NCI-H2029 (cell line): Measurements from ENCODE around the gene RHBDF2.
"Not testable (repeated sequence)": the region's sequence is repeated elsewhere in the genome, so short reads cannot be mapped to it uniquely, and the experiment has no call there.

Source experiments
- DNase-seq: peaks from one replicate; lab custom pipeline; 2025; lab: John Stamatoyannopoulos, UW

The RHBDF2 gene

DNA sequence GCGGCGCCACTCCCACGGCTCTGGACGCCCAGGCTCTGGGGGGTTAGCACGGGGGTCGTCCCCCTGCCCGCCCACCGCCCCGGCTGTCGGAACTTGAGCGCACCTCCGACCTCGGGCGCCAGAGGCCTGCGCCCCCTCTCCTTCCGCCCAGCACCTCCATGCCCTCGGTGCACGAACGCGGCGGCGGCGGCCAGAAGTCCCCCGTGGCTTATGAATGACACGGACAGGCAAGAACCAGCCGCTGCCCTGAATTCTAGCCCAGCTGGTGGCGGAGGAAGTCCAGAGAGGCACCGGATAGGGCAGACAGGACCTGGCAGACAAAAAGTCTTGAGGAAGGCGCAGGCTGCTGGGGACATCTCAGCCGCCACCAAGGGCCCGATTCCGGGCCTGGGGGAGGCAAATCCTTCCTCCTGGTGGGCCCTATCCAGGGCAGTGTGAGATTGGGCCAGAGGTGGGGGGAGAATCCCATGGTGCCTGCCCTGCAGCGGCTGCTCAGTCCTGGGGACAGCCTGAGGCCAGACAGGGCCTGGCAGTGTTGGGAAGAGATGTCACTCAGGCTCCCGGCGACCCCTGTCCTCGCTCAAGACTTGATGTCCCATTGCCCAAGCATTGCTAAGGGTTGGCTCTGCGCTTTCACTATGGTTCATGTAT is 37.2 kb upstream of the RHBDF2 start:
- DNase-seq, result no peak

DNA sequence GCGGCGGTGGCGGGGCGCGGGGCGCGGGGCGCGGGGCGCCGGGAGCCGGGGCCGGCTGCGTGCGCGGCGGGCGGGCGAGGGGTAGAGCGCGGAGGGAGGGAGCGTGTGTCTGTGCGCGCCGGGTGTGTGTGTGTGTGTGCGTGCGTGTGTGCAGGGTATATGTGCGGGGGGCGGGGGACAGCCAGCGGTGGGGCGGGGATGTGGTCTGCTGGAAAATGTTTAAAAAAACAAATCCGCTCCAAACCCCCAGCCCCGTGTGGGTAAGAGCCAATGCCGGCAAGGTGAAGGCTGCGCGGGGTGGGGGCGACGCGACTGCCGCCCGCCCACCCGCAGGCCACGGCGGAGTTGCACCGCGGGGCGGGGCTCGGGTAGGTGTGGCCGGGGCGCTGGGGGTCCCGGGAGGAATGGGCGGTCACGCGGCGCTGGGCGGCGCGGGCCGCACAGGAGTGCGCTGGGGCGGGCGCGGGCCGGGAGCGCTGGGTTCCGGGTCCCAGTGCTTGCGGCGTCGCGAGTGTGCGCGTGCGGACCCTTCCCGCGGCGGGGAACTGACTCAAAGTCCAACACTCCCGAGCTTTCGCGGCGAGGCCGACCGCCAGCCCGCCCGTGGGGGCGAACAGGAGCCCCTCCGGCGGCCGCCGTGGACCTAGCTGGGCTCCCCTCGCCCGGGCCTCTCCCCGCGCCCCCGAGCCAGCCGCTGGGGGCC is 36.5 kb upstream of the RHBDF2 start, which contains the start of gene CYGB:
CYGB (minus strand) TSS at position 132 of the 703 bp plus-strand sequence. CDS start 167 bp downstream, outside the sequence.
- DNase-seq, result no peak

DNA sequence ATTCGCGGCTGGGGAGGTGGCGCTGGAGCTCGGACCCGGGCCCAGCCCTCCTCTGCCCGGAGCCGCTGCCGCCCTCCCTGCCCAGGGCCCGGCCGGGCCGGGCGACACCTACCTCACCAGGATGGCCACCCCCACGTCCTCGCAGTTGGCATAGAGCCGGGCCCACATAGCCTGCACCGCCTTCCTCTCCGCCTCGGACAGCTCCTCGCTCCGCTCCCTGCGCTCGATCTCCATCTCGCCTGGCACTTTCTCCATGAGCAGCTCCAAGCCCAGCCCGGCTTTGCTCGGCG is 36.0 kb upstream of the RHBDF2 start:
- no peak for DNase-seq

DNA sequence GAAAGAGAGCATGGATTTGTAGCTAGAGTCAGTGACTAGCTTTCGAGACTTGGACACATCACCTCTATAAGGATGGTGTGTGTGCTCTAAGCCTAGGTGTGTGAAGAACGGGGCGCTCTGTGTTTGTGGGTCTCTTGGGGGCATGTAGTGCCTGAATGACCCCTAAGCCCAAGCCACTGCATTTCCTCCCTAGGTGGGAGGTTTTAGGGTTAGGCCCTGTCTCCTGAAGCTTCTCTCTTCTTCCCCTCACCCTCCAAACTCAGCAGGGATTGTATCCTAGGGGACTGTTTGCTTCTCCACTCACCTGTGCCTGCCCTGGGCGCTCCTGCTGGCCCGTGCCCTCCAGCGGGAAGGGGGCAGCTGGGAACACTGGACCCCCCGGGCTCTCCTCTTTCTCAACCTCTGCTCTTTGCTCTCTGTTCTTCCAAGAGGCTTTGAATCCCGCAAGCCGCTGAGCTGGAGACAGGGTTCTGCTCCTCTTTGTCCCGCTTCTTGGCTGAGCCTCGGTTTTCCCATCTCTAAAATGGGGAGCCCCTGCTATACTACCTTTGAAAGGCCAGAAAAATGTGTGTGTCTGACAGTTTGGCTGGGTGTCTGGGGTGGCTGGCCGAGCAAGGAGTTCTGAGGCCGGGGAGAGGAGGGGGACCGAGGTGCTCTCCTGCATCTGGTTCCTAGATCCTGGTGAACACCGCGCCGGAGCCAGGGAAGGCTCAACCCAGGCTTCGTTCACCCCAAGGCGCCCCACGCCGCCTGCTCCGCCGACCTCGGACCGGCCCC is 35.5 kb upstream of the RHBDF2 start:
- DNase-seq, result no peak

DNA sequence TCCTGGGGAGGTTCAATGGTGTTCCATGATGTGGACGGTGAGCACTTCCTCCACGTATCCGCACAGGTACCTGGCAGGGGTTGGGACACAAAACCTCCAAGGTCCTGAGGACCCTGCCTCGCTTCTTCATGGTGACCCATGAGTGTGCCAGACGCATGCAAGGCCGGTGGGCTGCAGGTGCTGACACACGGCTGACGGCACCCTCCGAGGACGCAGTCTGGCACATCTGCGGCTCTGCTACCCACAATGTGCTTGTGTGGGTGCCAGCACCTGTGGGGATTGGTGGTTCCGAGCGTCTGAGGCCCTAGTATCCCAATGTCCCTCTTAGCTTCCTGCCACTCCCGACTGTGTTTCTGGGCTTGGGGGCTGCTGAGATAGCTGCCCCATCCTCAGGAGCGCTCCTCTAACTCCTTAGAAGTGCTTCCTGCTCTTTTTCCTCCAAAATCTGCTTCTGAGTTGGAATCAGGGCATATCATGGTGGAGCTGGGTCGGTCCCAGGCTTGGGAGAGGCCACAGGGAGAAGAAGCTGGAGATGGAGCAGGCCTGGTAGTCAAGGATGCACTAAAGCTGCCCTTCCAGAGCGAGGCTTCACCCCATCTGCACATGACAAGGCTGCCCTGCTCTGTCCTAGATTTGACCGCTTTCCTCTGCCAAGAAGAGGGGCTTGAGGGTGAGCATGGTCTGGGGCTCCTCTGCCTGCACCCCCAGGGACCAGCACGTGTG is 34.7 kb upstream of the RHBDF2 start:
- no peak for DNase-seq

DNA sequence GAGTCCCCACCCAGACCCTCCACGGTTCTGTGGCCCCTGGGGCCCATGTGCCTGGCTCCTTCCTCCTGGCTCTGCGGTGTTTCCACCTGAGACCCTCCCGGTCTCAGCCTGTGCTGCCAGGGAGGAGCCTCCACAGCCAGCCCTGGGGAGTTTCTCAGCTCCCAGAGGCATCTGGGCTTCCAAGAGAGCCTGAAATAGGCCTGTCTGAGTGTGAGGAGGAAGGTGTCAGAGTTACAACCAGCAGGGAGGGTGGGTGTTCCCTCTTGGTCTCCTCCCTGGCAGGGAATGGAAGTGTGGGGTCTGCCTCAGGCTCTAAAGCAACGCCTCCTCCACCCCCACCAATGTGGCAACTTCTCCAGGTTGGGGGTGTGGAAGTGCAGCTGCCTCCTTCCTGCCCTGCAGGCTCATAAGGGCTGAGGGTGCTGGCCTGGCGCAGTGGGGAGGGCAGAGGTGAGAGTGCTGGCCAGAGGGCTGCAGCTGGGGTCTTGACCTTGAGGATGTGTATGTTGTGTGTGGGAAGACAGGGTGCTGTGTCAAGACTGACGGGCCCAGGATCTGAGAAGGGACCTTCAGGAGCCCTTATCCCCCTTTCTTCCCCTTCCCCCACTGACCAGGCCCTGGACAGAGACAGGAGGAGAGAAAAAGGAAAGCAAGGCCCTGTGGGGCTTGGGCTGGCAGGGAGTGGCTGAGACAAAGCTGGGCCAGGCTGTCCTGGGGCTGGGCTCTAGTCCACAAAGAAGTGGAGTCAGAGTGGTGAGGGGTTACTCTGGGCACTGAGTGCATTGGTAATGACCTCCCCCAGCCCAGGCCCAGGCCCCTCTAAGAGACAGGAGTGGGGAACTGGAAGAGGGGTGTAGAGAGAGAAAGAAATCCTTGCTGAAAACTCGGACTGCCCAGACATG is 33.9 kb upstream of the RHBDF2 start:
- no peak for DNase-seq

DNA sequence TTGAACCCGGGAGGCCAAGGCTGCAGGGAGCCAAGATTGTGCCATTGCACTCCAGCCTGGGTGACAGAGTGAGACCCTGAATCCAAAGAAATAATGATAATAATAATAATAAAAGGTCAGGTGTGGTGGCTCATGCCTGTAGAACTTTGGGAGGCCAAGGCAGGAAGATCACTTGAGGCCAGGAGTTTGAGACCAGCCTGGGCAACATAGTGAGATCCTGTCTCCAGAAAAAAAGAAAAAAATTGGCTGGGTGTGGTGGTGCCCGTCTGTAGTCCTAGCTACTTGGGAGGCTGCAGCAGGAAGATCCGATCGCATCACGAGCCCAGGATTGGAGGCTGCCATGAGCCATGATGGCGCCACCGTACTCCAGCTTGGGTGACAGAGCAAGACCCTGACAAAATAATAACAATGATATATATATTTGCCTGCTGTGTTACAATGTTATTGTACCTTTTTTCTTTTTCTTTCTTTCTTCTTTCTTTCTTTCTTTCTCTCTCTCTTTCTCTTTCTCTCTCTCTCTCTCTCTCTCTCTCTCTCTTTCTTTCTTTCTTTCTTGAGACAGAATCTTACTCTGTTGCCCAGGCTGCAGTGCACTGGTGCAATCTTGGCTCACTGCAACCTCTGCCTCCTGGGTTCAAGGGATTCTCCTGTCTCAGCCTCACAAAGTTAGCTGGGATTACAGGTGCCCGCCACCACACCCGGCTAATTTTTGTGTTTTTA is 32.6 kb upstream of the RHBDF2 start:
- not testable (repeated sequence) for DNase-seq

DNA sequence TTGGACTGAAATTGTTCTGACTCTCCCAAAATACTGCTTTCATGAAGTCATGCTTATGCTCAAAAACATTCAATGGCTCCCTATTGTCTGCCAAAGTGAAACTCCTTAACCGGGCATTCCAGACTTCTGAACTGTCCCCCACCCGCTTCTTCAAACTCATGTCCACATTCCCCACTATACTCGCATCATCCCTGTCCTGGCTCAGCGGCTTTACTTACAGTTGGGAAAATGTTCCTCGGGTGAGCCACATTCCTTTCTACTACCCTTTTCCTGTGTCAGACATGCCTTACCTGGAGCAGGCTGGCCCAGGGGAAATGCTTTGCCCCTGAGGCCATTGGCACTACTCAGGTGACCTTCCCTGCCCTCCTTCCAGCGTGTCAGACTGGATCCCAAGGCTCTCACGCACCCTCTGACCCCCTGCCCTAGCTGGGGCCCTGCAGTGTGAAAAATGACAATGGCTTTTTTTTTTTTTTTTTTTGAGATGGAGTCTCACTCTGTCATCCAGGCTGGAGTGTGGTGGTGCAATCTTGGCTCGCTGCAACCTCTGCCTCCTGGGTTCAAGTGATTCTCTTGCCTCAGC is 30.9 kb upstream of the RHBDF2 start:
- DNase-seq, result no peak

DNA sequence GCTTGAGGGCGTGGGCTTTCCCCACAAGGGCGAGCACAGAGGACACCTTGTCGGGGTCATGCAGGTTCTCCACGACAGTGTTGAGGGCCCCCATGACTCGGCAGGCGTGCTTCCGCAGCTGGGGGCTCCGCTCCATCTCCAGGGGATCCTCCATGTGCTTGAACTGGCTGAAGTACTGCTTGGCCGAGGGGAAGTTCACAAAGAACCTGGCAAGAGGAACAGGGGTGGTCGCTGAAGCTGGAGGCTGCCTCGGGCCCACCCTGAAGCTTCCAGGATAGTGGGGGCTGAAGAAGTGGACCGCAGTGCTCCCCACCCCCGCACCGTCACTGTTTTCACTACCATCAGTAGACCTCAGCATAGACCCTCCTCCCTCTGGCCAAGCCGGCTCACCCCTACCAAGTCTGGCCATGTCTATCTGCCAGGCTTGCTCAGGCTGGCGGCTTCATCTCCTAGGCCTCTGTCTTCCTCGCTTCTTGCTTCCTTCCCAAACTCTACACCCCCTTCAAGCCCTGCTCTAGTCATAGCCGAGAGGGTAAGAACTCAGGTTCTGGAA is 30.3 kb upstream of the RHBDF2 start:
- no peak for DNase-seq

DNA sequence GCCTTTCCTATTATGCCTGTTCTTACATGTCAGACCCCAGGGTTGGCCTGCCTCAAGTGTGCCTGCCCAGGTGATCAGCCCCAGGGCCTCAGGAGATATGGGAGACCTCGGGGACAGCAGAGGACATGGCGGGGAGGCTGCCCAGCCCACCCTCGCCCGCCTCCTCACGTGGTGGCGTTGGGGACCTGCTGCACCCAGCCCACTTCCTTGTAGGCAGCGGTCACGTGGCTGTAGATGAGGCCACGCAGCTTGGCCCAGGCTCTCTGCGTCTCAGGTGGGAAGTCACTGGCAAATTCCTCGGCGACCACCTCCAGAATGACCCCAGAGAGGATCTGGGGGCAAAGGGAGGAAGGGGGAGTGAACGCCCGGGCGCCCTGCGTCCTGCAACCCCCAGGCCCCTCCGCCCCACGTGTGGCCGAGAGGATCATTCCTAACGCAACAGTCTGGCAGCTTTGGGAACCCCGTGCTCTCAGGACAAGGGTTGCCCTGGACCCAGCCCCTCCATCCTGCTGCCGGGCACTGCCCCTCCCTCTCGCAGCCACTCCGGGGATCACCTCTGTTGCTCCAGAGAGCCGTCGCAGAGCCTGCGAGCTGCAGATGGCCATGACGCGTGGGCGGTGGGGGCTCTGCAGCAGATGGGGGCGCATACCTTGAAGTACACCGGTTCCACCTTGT is 29.7 kb upstream of the RHBDF2 start:
- DNase-seq, result no peak

DNA sequence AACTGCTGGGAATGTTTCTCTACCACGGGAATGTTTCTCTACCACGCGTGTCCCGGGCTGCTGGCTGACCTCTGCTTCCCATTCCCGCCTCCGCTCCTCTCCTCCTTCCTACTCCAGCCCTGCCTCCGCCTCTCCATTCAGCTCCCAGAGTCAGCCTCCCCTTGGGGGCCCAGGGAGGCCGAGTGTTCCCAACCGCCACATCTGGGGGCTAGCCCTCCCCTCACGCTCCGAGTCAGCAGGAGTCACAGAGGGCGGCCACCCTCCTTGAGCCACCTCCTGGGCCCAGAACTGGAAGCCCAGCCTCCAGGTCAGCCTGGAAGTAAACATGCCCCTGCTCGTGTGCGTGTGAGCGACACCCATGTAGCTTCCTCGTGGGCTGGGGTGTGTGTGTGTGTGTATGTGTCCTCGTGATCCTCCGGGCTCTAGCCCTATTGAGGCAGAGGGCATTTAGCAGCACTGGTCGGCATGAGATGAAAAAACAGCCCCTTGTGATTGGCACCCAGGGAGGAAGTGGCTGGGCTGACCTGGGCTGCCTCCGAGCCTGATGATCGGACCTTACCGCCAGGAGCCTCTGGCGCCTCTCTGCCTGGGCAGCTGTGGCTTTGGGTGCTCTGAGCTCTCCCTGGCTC is 29.0 kb upstream of the RHBDF2 start:
- no peak for DNase-seq

DNA sequence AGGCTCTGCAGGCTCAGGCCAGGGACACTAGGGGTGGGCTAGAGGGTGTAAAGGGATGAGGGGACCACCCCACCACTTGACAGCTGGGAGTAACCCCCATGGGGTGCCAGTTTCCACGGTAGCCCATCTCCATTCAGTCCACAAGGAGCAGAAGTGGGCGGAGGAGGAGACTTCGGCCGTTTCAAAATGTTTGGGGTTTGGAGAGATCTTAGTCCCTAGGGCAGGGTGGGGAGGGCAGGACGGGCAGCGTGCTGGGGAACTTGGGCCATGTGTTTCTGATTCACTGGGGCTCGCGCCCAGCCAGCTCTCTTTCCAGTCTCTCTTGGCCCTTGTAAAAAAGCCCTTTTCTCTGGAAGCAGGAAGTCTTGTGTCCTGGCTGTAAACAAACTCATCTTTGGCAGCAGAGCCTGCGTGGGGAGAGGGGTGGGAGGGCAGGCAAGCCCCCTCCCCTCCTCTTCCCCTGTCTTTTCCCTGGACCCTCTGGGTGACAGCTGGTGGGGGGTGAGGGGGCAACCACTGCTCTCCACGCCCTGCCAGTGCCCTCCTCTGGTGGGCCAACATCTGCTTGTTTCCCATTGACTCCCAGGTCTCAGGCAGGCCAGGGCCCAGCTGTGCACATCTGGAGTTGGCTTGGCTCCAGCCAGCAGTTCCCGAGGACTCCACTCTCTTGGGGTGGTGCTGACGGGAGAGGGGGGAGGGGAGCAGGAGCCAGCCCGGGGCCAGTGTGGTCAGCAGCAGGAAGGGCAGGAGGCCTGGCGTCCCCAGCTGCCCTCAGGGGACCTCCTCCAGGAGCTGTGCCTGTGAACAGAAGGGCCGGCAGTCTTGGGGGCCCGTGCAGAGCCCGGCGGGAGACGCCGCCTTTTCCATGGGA is 28.2 kb upstream of the RHBDF2 start:
- DNase-seq, result no peak

DNA sequence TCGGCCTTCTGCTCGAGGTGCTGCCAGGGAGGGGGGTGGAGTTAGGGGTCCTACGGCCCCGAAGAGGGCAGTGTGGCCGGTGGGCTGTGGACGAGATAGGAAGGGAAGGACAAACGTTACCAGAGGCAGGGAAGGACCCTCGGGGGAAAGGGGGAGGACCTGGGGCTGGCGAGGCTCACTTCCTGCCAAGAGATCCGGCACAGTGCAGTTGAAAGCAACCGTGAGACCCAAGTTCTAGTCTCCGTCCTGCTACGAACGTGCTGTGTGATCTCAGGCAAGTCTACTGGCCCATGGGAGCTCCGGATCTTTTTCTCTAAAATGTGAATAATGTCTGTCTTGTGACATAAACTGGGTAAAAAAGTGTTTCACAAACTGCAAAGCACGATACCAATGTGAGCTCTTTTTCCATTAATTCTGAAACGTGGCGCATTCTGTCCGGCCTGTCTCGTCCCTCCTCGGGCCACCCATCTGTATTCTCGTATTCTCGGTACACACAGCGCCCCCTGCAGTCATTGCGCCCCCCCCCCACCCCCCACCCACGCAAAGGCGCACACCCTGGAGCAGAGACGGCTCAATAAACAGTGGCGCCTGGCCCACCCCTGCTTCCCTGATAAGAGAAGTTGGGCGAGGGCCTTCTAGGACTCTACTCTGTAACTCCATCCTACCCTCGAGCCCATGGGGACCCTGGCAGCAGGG is 27.5 kb upstream of the RHBDF2 start:
- DNase-seq, result no peak

DNA sequence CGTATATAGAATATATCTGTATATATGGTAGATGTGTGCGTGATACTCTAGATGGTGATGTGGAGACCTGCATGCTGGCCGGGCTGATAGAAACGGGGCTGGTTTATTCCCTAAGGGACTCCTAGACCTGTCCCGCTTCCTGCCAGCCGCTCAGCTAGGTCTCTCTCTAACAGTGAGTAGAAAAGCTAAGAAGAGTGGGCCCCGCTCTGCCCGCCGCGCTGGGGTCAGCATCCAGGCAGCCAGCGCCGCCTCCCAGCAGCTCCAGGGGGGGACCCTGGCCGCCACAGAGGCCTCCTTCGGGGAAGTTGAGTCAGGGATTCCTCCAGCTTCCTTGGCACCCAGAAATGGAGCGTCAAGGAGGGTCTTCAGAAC is 26.9 kb upstream of the RHBDF2 start:
- no peak for DNase-seq

DNA sequence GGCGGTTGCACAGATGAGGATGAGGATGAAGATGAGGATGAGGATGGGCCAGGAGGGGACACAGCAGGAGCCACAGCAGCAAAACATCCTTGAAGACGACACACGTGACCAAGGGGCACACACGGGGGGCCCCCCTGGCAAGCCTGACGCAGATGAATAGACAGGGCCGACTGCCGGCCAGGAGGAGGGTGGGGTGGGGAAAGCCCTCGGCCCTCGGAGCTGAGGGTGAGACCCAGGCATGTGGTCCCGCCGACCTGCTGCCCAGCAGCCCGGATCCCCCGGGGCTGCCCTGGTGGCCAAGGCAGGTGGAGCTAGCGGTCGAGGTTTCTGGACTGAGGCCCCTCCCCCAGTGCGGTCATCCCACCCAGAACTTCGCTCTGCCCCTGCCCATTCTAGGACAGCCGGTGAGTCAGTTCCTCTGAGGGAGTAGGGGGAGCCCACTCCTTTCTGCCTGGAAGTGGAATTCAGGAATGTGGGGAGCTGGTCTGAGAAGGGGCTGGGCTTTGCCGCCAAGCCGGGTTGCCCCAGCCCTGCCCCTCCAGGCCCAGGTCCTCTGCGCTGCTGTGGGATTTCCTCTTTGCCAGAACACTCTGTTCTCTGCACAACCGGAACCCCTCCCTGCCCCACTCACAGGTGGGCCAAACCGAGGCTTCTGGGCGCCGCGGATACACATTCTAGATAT is 26.3 kb upstream of the RHBDF2 start:
- no peak for DNase-seq

DNA sequence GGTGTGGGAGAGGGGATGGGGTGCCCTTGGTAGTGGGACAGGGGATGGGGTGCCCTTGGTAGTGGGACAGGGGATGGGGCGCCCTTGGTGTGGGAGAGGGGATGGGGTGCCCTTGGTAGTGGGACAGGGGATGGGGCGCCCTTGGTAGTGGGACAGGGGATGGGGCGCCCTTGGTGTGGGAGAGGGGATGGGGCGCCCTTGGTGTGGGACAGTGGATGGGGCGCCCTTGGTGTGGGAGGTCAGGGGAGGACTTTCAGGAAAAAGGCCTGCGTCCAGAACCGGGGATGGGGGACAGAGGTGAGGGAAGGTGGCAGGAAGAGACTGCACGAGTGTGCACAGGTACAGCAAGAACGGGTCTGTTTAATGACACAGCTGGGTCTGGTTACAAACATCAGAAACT is 25.8 kb upstream of the RHBDF2 start:
- not testable (repeated sequence) for DNase-seq

DNA sequence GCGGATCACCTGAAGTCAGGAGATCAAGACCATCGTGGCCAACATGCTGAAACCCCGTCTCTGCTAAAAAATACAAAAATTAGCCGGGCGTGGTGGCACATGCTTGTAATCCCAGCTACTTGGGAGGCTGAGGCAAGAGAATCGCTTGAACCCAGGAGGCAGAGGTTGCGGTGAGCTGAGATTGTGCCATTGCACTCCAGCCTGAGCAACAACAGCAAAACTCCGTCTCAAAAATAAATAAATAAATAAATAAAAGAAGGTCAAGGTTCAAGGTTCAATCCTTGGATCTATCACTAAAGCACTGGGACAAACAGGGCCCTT is 24.2 kb upstream of the RHBDF2 start:
- not testable (repeated sequence) for DNase-seq
